Keratinocyte (primary cell): Measurements from ENCODE around the gene DIP2B. TPM values are rescaled to one million over a fixed set of nuclear protein-coding genes. Genes with fewer than 3 reads are reported as not detected.

ENCODE experiments used
- DNase-seq: peaks from one replicate; pipeline ENCODE4 v3.0.0-alpha.2; 2011; ENCODE audit warnings: low read depth, missing footprints, low spot score
- FAIRE-seq: peaks from 2 replicates; lab custom pipeline; 2011; peaks lifted over from hg19 to GRCh38; lab: Jason Lieb, UNC
- H2AFZ ChIP-seq: 2 replicates; pipeline ENCODE4 v1.6.0; 2012; ENCODE audit warnings: low read length, control low read depth, inconsistent platforms; ENCODE audit not compliant: control insufficient read depth
- H3K27ac ChIP-seq: 2 replicates; pipeline ENCODE4 v1.5.1; 2011; ENCODE audit warnings: low read length; ENCODE audit not compliant: control insufficient read depth, insufficient read depth
- H3K27me3 ChIP-seq: 3 replicates; pipeline ENCODE4 v1.6.0; 2011; ENCODE audit warnings: low read length; ENCODE audit not compliant: control insufficient read depth, insufficient read depth; ENCODE audit errors: extremely low read depth
- H3K36me3 ChIP-seq, 2 experiments: 2 replicates in 1 of 2; 3 replicates in 1 of 2; pipeline ENCODE4 v1.5.1; 2011; ENCODE audit warnings: low read length in 2 of 2, mild to moderate bottlenecking in 1 of 2; ENCODE audit not compliant: control insufficient read depth in 2 of 2, insufficient read depth in 2 of 2; ENCODE audit errors: extremely low read depth in 1 of 2
- H3K4me1 ChIP-seq: 3 replicates; pipeline ENCODE4 v1.5.1; 2011; ENCODE audit warnings: low read length; ENCODE audit not compliant: control insufficient read depth, insufficient read depth; ENCODE audit errors: extremely low read depth
- H3K4me2 ChIP-seq: 3 replicates; pipeline ENCODE4 v1.6.0; 2011; ENCODE audit warnings: low read depth, low read length; ENCODE audit not compliant: control insufficient read depth, insufficient read depth; ENCODE audit errors: extremely low read depth
- H3K4me3 ChIP-seq, 3 experiments: fragments of 200-600 bp in 1 of 3; sonication (generic) in 1 of 3; 2 replicates in 2 of 3; 3 replicates in 1 of 3; pipeline ENCODE4 v1.5.1; 2011 to 2016; ENCODE audit warnings: low read length in 3 of 3, mild to moderate bottlenecking in 3 of 3, control low read depth in 2 of 3, inconsistent platforms in 1 of 3, low read depth in 1 of 3, mixed read lengths in 1 of 3, mixed run types in 1 of 3, moderate library complexity in 1 of 3; ENCODE audit not compliant: control insufficient read depth in 2 of 3, insufficient read depth in 2 of 3; ENCODE audit errors: extremely low read depth in 1 of 3
- H3K79me2 ChIP-seq: 2 replicates; pipeline ENCODE4 v1.6.0; 2012; ENCODE audit warnings: low read length; ENCODE audit not compliant: control insufficient read depth, insufficient read depth
- H3K9ac ChIP-seq: 3 replicates; pipeline ENCODE4 v1.6.0; 2011; ENCODE audit warnings: low read length; ENCODE audit not compliant: control insufficient read depth, insufficient read depth; ENCODE audit errors: extremely low read depth
- H3K9me1 ChIP-seq: 3 replicates; pipeline ENCODE4 v1.6.0; 2011; ENCODE audit warnings: low read length; ENCODE audit not compliant: control insufficient read depth, insufficient read depth; ENCODE audit errors: extremely low read depth
- H3K9me3 ChIP-seq: 2 replicates; pipeline ENCODE4 v1.5.1; 2012; ENCODE audit warnings: low read depth, low read length; ENCODE audit not compliant: control insufficient read depth
- H4K20me1 ChIP-seq: 3 replicates; pipeline ENCODE4 v1.6.0; 2011; ENCODE audit warnings: low read length; ENCODE audit not compliant: control insufficient read depth, insufficient read depth; ENCODE audit errors: extremely low read depth
- CTCF ChIP-seq, 3 experiments: IDR thresholded peaks in 1 of 3; conservative IDR thresholded peaks in 1 of 3; optimal IDR thresholded peaks in 1 of 3; 2 replicates in 2 of 3; 3 replicates in 1 of 3; pipeline versions ENCODE3 to v1.5.1; 2011; ENCODE audit warnings: low read length in 3 of 3, mild to moderate bottlenecking in 3 of 3, moderate library complexity in 2 of 3, control low read depth in 1 of 3, inconsistent platforms in 1 of 3; ENCODE audit not compliant: insufficient read depth in 2 of 3; ENCODE audit errors: extremely low read depth in 1 of 3
- EZH2 ChIP-seq: IDR thresholded peaks from one replicate; pipeline ENCODE4 v1.6.1; 2012; ENCODE audit warnings: inconsistent platforms, mild to moderate bottlenecking, low read length, moderate library complexity
- dilution Hi-C: fragments of 300-500 bp; cut with MboI; formaldehyde crosslinking; loops from one replicate; pipeline ENCODE4 v1.7.0; 2020; ENCODE audit warnings: low sequenced_read_pairs; ENCODE audit not compliant: extremely low pct_ligation_motif_present
- polyA plus RNA-seq, 5 experiments: library from polyadenylated mRNA; depleted of rRNA in 3 of 5; stranded (reverse) in 3 of 5; stranded (forward) in 1 of 5; unstranded in 1 of 5; fragments of >200 nt; gene quantifications; 1 replicate in 1 of 5; 2 replicates in 3 of 5; 3 replicates in 1 of 5; pipeline versions ENCODE4 v1.2.1 to v1.2.3, GENCODE V29; 2011 to 2012; ENCODE audit warnings: missing spikeins in 2 of 5, low read depth in 1 of 5, low replicate concordance in 1 of 5

DIP2B gene
- polyA plus RNA-seq, 1 donor (not counting 4 experiments of a cell fraction or from before 2014, with no cell fraction given) = 30.2 TPM

GRCh38 chr12:50661300-50662115 lies 156.7 kb downstream of the DIP2B start:
- Histone ChIP-seq H3K27me3 (no peaks in the 10 kb centered on the region), H3K9ac (no peak overlapping the region), H3K79me2 (peaks cover 4% of the 10 kb centered on the region), H3K9me1 (no peaks in the 10 kb centered on the region), H3K36me3 (peaks cover 3 to 5% of the 10 kb centered on the region in 2 experiments), H2AFZ (no peak overlapping the region), H3K4me2 (no peak overlapping the region), H3K4me3 (no peak overlapping the region), H3K27ac (no peak overlapping the region), H4K20me1 (peaks cover 3% of the 10 kb centered on the region), H3K9me3 (no peaks in the 10 kb centered on the region), H3K4me1 (peaks cover 3% of the 10 kb centered on the region)
- no peak for TF ChIP-seq EZH2
- TF ChIP-seq CTCF (optimal IDR thresholded peaks at IDR 0.05 in 1 of 3, IDR thresholded peaks at IDR 0.05 in 1 of 3, conservative IDR thresholded peaks at IDR 0.05 in 1 of 3; ENCODE audit: extremely low read depth in 1 of 3, insufficient read depth in 2 of 3, low read length in 3 of 3) = no peak
- dilution Hi-C loops = no loop called here
- FAIRE-seq = no peak
- DNase-seq = no peak

GRCh38 chr12:50662116-50662510 lies 157.3 kb downstream of the DIP2B start:
- Histone ChIP-seq H3K79me2 (peaks cover 4% of the 10 kb centered on the region), H3K27me3 (no peaks in the 10 kb centered on the region), H3K4me3 (no peak overlapping the region), H3K9me1 (no peaks in the 10 kb centered on the region), H3K4me1 (peaks cover 3% of the 10 kb centered on the region), H3K36me3 (peaks cover 3 to 5% of the 10 kb centered on the region in 2 experiments), H3K27ac (no peak overlapping the region), H2AFZ (no peak overlapping the region), H3K4me2 (no peak overlapping the region), H3K9ac (no peak overlapping the region), H4K20me1 (peaks cover 3% of the 10 kb centered on the region), H3K9me3 (no peaks in the 10 kb centered on the region)
- dilution Hi-C loops = no loop called here
- TF ChIP-seq CTCF (optimal IDR thresholded peaks at IDR 0.05 in 1 of 3, IDR thresholded peaks at IDR 0.05 in 1 of 3, conservative IDR thresholded peaks at IDR 0.05 in 1 of 3; ENCODE audit: extremely low read depth in 1 of 3, insufficient read depth in 2 of 3, low read length in 3 of 3) (no peak), EZH2 (no peak)
- FAIRE-seq = no peak
- DNase-seq = no peak
